ENCODE results near the gene AMZ1. TPM values are rescaled to one million over a fixed set of nuclear protein-coding genes. Genes with fewer than 3 reads are reported as not detected.
A peak's percentile ranks its signal among the peaks of the same experiment; 100 is the strongest.

AMZ1 gene
- total RNA-seq, 1 experiment from 2014 or later = 0.74 TPM

DNA sequence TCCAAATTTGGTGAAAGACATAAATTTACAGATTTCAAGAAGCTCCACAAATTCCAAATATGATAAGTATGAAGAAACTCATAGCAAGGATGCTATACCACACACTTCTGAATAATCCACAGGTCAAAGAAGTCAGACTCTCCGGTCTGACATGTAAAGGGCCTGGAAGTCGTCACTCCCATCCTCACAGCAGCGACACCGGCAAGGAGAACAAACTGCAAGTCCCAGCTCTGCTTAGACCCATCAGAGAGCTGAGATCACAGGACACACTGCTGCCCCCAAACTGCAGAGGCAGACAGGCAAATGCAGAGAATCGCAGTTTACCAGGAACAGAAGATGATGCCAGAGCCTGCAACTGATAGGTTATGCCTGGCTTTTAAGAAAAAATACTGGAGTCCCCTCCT is 62.0 kb downstream of the AMZ1 start:
- Histone ChIP-seq H4K91ac (ENCODE audit: insufficient read length, low read depth, low read length) (no peak overlapping the region), H3K23ac (ENCODE audit: insufficient read length, low read depth, low read length) (no peak overlapping the region), H3K79me1 (ENCODE audit: insufficient read depth, low read depth, low read length, poor library complexity, severe bottlenecking) (no peaks in the 10 kb centered on the region), H3K9me3 (ENCODE audit: control insufficient read depth, low read depth, low read length) (no peaks in the 10 kb centered on the region), H3K9ac (ENCODE audit: extremely low read depth, insufficient read length, low read length) (no peak overlapping the region), H3K27ac (ENCODE audit: insufficient read length, low read depth, low read length) (no peak overlapping the region), H4K8ac (replicated peaks; ENCODE audit: insufficient read length, low read depth, low read length) (no peak overlapping the region), H3K4me1 (ENCODE audit: insufficient read depth, low read length) (no peaks in the 10 kb centered on the region), H3K14ac (ENCODE audit: insufficient read depth, low read length) (no peak overlapping the region), H2BK120ac (ENCODE audit: low read depth, low read length, poor library complexity, severe bottlenecking) (no peak overlapping the region), H3K4me2 (ENCODE audit: insufficient read depth, insufficient read length, low read length) (no peak overlapping the region), H2BK12ac (ENCODE audit: insufficient read length, low read depth, low read length) (no peak overlapping the region), H2BK5ac (ENCODE audit: insufficient read length, low read length) (no peak overlapping the region), H3K56ac (ENCODE audit: insufficient read length, low read depth, low read length) (no peak overlapping the region), H2BK15ac (ENCODE audit: low read depth, low read length) (no peak overlapping the region), H2AFZ (ENCODE audit: low read length) (no peak overlapping the region), H4K5ac (ENCODE audit: insufficient read length, low read depth, low read length) (no peak overlapping the region), H3K18ac (ENCODE audit: insufficient read length, low read depth, low read length) (no peak overlapping the region), H3K23me2 (ENCODE audit: insufficient read length, low read depth, low read length, poor library complexity, severe bottlenecking) (no peaks in the 10 kb centered on the region), H3T11ph (ENCODE audit: low read length) (no peak overlapping the region), H3K4ac (ENCODE audit: low read depth, low read length) (no peak overlapping the region), H3K27me3 (ENCODE audit: insufficient read depth, low read length) (no peaks in the 10 kb centered on the region), H4K20me1 (ENCODE audit: control insufficient read depth, insufficient read depth, insufficient read length) (peaks cover 2% of the 10 kb centered on the region), H2AK5ac (ENCODE audit: insufficient read length, low read length) (no peak overlapping the region), H2BK20ac (ENCODE audit: low read depth, low read length, poor library complexity, severe bottlenecking) (no peak overlapping the region), H3K79me2 (ENCODE audit: insufficient read depth, low read length) (peaks cover 18% of the 10 kb centered on the region; the same call in 1 of the 2 replicates)
- Mint-ChIP-seq H3K27me3 (ENCODE audit: low read depth) (no peaks in the 10 kb centered on the region), H3K27ac (peak overlapping the region in 2 of 3 experiments; percentile 40 to 73; a peak in 2 of 7 replicates), H3K36me3 (ENCODE audit: insufficient read depth in 1 of 3, low read depth in 3 of 3) (peaks cover 22 to 37% (median 30%) of the 10 kb centered on the region in 3 experiments), H3K9me3 (peaks cover 21 to 27% of the 10 kb centered on the region in 2 experiments), H3K4me1 (peaks cover 16 to 17% of the 10 kb centered on the region in 2 experiments), H3K4me3 (no peak overlapping the region)
- DNase-seq = no peak
- TF ChIP-seq, protein P1, sequence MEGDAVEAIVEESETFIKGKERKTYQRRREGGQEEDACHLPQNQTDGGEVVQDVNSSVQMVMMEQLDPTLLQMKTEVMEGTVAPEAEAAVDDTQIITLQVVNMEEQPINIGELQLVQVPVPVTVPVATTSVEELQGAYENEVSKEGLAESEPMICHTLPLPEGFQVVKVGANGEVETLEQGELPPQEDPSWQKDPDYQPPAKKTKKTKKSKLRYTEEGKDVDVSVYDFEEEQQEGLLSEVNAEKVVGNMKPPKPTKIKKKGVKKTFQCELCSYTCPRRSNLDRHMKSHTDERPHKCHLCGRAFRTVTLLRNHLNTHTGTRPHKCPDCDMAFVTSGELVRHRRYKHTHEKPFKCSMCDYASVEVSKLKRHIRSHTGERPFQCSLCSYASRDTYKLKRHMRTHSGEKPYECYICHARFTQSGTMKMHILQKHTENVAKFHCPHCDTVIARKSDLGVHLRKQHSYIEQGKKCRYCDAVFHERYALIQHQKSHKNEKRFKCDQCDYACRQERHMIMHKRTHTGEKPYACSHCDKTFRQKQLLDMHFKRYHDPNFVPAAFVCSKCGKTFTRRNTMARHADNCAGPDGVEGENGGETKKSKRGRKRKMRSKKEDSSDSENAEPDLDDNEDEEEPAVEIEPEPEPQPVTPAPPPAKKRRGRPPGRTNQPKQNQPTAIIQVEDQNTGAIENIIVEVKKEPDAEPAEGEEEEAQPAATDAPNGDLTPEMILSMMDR (conservative IDR thresholded peaks at IDR 0.05) = no peak
- WGBS (ENCODE audit: extremely low coverage, insufficient read length, low lambda C conversion rate) = no CpG with 5 or more reads among the region's 5 CpGs

Measured in H9 (cell line).